Spleen (tissue), 7 donors: ENCODE data around the gene SLC22A12.

ENCODE experiments used
- POLR2AphosphoS5 ChIP-seq, 3 donors: sonication (generic); formaldehyde crosslinking; IDR thresholded peaks; one replicate each; pipeline ENCODE4 v1.5.1; 2017; ENCODE audit warnings: antibody characterized with exemption in 3 of 3
- TF ChIP-seq, protein P1 (sequence below), 11 experiments: fragments of 200-600 bp in 7 of 11; fragments of 450-650 bp in 4 of 11; sonication (generic) in 4 of 11; IDR thresholded peaks in 8 of 11; conservative IDR thresholded peaks in 3 of 11; 1 replicate in 7 of 11; 2 replicates in 4 of 11; pipeline versions ENCODE4 v1.4.0 to v1.8.0; 2016 to 2021; ENCODE audit warnings: antibody characterized with exemption in 11 of 11, inconsistent platforms in 4 of 11, mild to moderate bottlenecking in 1 of 11
- donor health status: DM: no; HTN: no; CAD: no; lungs with moderate emphysema.
- donor health status: DM: no; HTN: no; CAD: no.
- donor health status: DM: no; HTN: no; CAD: no.

DNA sequence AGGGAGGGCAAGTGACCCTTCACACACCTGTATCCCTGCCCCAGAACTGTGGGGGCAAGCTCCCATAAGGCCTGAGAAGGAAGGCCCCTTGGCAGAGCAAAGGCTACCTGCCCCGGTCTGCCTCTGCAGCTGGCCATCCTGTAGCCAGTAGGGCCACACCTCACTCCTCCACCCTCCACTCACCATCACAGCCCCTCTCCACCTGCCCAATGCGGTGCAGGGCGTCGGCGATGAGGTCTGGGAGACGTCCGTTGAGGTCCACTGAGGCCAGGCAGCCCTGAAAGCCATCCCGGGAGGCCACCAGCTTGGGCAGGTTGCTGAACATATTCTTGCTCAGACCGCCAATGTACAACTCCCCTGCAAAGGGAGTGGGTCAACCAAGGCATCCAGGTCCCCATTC is 57.5 kb downstream of the SLC22A12 start:
- TF ChIP-seq POLR2AphosphoS5 (IDR thresholded peaks at IDR 0.05) = no peak
- TF ChIP-seq, protein P1, sequence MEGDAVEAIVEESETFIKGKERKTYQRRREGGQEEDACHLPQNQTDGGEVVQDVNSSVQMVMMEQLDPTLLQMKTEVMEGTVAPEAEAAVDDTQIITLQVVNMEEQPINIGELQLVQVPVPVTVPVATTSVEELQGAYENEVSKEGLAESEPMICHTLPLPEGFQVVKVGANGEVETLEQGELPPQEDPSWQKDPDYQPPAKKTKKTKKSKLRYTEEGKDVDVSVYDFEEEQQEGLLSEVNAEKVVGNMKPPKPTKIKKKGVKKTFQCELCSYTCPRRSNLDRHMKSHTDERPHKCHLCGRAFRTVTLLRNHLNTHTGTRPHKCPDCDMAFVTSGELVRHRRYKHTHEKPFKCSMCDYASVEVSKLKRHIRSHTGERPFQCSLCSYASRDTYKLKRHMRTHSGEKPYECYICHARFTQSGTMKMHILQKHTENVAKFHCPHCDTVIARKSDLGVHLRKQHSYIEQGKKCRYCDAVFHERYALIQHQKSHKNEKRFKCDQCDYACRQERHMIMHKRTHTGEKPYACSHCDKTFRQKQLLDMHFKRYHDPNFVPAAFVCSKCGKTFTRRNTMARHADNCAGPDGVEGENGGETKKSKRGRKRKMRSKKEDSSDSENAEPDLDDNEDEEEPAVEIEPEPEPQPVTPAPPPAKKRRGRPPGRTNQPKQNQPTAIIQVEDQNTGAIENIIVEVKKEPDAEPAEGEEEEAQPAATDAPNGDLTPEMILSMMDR (IDR thresholded peaks at IDR 0.05 in 8 of 11, conservative IDR thresholded peaks at IDR 0.05 in 3 of 11) = no peak
